Stimulated activated CD4-positive, alpha-beta T cell treated with anti-CD3 and anti-CD28 coated beads, Interleukin-1b, Interleukin-23, amount 100 ng/mL, for 24 hours (primary cell): ENCODE data around the gene SART1.

Experiments
- DNase-seq, 4 experiments: peaks; one replicate each; pipeline ENCODE4 v3.0.0-alpha.2; 2020; ENCODE audit warnings: low read depth in 4 of 4, low spot score in 1 of 4

The SART1 gene

GRCh38 chr11:65962141-65962564 lies 619 bp downstream of the SART1 start:
- DNase-seq, result no peak

- no peak for DNase-seq
These were observed 3.4 kb downstream of the SART1 start for GRCh38 chr11:65964906-65965305.

GRCh38 chr11:65965986-65966762 lies 4.6 kb downstream of the SART1 start:
- no peak for DNase-seq

- no peak for DNase-seq
These were observed 5.9 kb downstream of the SART1 start for GRCh38 chr11:65967329-65967934.

GRCh38 chr11:65968600-65969482 lies 7.3 kb downstream of the SART1 start:
- no peak for DNase-seq

- no peak for DNase-seq
These were observed 10.6 kb downstream of the SART1 start for GRCh38 chr11:65972116-65972515.

GRCh38 chr11:65973439-65974110 lies 12.0 kb downstream of the SART1 start:
- DNase-seq, result no peak

- DNase-seq, result no peak
These were observed 14.2 kb downstream of the SART1 start for GRCh38 chr11:65975771-65976170.

GRCh38 chr11:65976216-65977176 lies 15.0 kb downstream of the SART1 start:
- DNase-seq, result no peak

- DNase-seq, result no peak
These were observed 16.3 kb downstream of the SART1 start for GRCh38 chr11:65977621-65978390.

- DNase-seq, result no peak
These were observed 17.1 kb downstream of the SART1 start for GRCh38 chr11:65978391-65979238.

- DNase-seq, result no peak
These were observed 17.8 kb downstream of the SART1 start for GRCh38 chr11:65979261-65979759.

- no peak for DNase-seq
These were observed 19.7 kb downstream of the SART1 start for GRCh38 chr11:65981101-65981740.

- DNase-seq, result no peak
These were observed 20.7 kb downstream of the SART1 start for GRCh38 chr11:65981972-65982823.

- no peak for DNase-seq
These were observed 21.5 kb downstream of the SART1 start for GRCh38 chr11:65982824-65983588.

- DNase-seq, result no peak
These were observed 22.1 kb downstream of the SART1 start for GRCh38 chr11:65983589-65983987.
